GM04503 (cell line): ENCODE results near the gene SHISA7.

Source experiments
- DNase-seq: peaks from one replicate; pipeline ENCODE4 v3.0.0-alpha.2; 2012; ENCODE audit warnings: low read depth

SHISA7 gene

GRCh38 chr19:55387736-55388497, 55.2 kb downstream of the SHISA7 start:
- DNase-seq: no peak

GRCh38 chr19:55386493-55386971, 56.6 kb downstream of the SHISA7 start:
- no peak for DNase-seq

DNA sequence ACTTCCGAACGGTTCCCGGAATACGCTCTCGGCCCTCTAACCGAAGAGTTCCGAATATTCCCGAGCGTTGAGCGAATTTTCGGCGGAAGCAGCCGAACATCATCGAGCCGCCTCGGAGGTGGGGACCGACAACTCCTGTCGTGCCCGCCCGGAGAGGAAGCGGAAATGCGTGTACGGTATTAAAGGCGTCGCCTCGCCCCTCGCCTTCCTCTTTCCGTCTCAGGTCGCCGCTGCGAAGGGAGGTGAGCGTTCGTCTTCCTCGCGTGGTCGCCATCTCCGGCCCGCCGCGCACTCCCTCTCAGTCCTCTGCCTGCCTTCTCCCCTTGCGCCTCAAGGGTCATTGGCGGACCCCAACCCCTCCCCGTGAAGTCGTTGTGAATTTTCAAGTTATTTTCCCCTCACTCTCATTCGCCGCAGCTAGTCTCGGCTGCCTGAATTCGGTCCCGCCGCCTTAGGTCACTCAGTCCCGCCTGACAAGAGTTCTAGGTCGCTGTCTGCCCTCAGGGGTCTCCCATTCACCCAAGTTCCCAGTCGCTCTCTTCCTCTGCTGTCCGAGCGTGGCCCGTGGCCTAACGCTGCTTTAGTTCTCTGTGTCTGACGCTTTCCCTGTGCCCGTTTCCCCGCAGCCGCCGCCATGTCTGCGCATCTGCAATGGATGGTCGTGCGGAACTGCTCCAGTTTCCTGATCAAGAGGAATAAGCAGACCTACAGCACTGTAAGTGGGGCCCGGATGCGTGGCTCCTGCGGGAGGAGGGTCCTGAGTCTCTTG, 57.2 kb downstream of the SHISA7 start, which contains the start of gene RPL28:
Gene RPL28 (plus strand): TSS at position 209 of the 769 bp plus-strand sequence. CDS start 426 bp downstream, at position 635.
- DNase-seq: peak; percentile 88

DNA sequence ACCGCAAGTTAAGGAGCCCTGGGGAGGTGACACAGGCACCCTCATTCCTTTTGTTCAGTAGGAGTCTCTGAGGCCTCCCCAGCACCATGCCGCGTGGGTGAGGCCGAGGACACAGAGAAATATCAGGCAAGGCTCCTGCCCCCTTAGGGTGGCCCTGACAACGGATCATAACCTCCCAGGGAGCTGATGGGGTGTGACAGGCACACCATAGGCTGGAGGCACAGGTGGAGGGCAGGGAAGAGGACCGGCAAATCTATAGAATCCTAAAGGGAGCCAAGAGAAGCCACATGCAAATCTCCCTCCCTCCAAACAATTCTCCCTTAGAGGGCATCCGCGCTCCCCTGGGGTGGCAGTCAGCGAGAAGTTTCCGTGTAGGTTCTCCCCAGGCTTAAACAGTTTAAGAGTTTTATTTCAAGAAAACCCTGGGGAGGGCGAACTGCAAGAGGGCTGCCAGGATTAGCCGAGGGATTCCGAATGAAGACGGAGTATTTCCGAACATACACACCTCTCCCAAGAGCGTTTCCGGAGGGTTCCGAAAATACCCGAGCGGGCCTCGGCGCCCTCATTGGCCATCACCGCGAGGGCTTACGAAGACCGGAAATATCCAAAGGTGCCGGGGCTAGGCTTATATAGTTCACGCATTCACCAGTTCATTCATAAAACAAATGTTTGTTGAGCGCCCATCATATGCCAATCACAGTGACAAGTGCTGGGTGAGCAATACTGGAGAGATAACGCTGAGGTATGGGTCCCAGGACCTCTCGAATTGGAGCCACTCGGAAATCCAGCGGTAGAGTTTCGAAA, 58.0 kb downstream of the SHISA7 start:
- DNase-seq: peak; percentile 72

- no peak for DNase-seq
Measured at GRCh38 chr19:55384131-55384919, 58.8 kb downstream of the SHISA7 start, which contains the start of gene TMEM238. TSS of gene TMEM238 (minus strand) at chr19:55384292. CDS start at chr19:55384259, 33 bp downstream.

- no peak for DNase-seq
Measured at GRCh38 chr19:55383279-55384130, 59.6 kb downstream of the SHISA7 start.

GRCh38 chr19:55382522-55383054, 60.5 kb downstream of the SHISA7 start:
- no peak for DNase-seq

GRCh38 chr19:55382013-55382412, 61.1 kb downstream of the SHISA7 start:
- no peak for DNase-seq

- no peak for DNase-seq
Measured at GRCh38 chr19:55379174-55379573, 63.9 kb downstream of the SHISA7 start.
